Kidney (tissue), 14 donors: ENCODE data around the gene MEF2A. TPM values are rescaled to one million over a fixed set of nuclear protein-coding genes. Genes with fewer than 3 reads are reported as not detected.

Source experiments
- DNase-seq, 5 donors: peaks; one replicate each; pipeline ENCODE4 v3.0.0-alpha.2; 2013 to 2020
- FAIRE-seq: peaks from 2 replicates; lab custom pipeline; 2012; peaks lifted over from hg19 to GRCh38; lab: Jason Lieb, UNC
- H3K27ac ChIP-seq, 2 donors: one replicate each; pipeline ENCODE4 v1.7.0; 2013; ENCODE audit warnings: low read depth in 2 of 2, low read length in 2 of 2, inconsistent platforms in 1 of 2
- H3K27me3 ChIP-seq: one replicate; pipeline ENCODE4 v1.7.1; 2013; ENCODE audit warnings: low read length, inconsistent platforms; ENCODE audit not compliant: control insufficient read depth, insufficient read depth
- H3K36me3 ChIP-seq, 3 donors: one replicate each; pipeline versions ENCODE4 v1.7.0 to v1.7.1; 2013; ENCODE audit warnings: low read length in 3 of 3, control low read depth in 1 of 3, inconsistent platforms in 1 of 3; ENCODE audit not compliant: insufficient read depth in 3 of 3, control insufficient read depth in 2 of 3
- H3K4me1 ChIP-seq, 3 donors: one replicate each; pipeline versions ENCODE4 v1.7.0 to v1.7.1; 2013; ENCODE audit warnings: low read length in 3 of 3, inconsistent platforms in 1 of 3, low read depth in 1 of 3; ENCODE audit not compliant: control insufficient read depth in 2 of 3, insufficient read depth in 2 of 3
- H3K4me3 ChIP-seq, 3 donors: one replicate each; pipeline versions ENCODE4 v1.7.0 to v1.8.1; 2013; ENCODE audit warnings: low read length in 3 of 3, control low read depth in 1 of 3, inconsistent platforms in 1 of 3
- H3K9ac ChIP-seq, 3 donors: one replicate each; pipeline versions ENCODE4 v1.7.0 to v1.7.1; 2013; ENCODE audit warnings: low read length in 3 of 3, control low read depth in 1 of 3, inconsistent platforms in 1 of 3
- H3K9me3 ChIP-seq, 3 donors: one replicate each; pipeline versions ENCODE4 v1.7.0 to v1.7.1; 2013; ENCODE audit warnings: low read length in 3 of 3, control low read depth in 1 of 3, inconsistent platforms in 1 of 3; ENCODE audit not compliant: control insufficient read depth in 2 of 3, insufficient read depth in 1 of 3
- CTCF ChIP-seq: IDR thresholded peaks from 3 replicates; pipeline ENCODE4 v1.5.1; 2012; ENCODE audit warnings: mild to moderate bottlenecking, moderate library complexity, borderline replicate concordance; ENCODE audit not compliant: insufficient read depth; ENCODE audit errors: extremely low read depth
- intact Hi-C: fragments of 100-400 bp; cut with DNase I; formaldehyde crosslinking; loops from one replicate; pipeline ENCODE4 v1.11.1; 2022
- polyA plus RNA-seq: library from polyadenylated mRNA; stranded (reverse); fragments of 350-450 nt; fragmentation: Illumina TruSeq; extraction: RNeasy Lipid Tissue Mini Kit (QIAGEN cat#74804); gene quantifications from one replicate; pipeline ENCODE4 v1.2.3, GENCODE V29; 2014; ENCODE audit warnings: low read depth, low replicate concordance; ENCODE audit not compliant: insufficient read depth
- total RNA-seq: library from RNA; stranded (reverse); fragmentation: NEBNext Ultra II Directional; extraction: Animal tissue kit (Norgen Biotek cat#: 25700); gene quantifications from one replicate; pipeline ENCODE4 v1.2.1, GENCODE V29; 2021
- donor health status: control.
- donor health status: control.
- donor health status: control.
- donor health status: control.
- donor health status: control.
- donor health status: DM: yes; HTN: yes; CAD: no.
- donor health status: Normal renal cell carcinoma (clear cell type).

The MEF2A gene
- total and polyA plus RNA-seq, 2 donors from 2014 or later, result 20.8 to 82.2 TPM

- Histone ChIP-seq H3K27me3 (no peaks in the 10 kb centered on the region), H3K4me3 (no peak overlapping the region), H3K36me3 (peaks cover 0 to 9% (median 0%) of the 10 kb centered on the region in 3 donors), H3K9me3 (no peaks in the 10 kb centered on the region), H3K4me1 (peaks cover 0 to 6% (median 0%) of the 10 kb centered on the region in 3 donors), H3K27ac (no peak overlapping the region), H3K9ac (no peak overlapping the region)
- FAIRE-seq (no peak), DNase-seq (no peak)
- intact Hi-C loops, result no loop called here
- no peak for TF ChIP-seq CTCF
These were observed 69.4 kb downstream of the MEF2A start for GRCh38 chr15:99635145-99635544.

- FAIRE-seq (no peak), DNase-seq (no peak)
- peaks cover 0 to 9% (median 0%) of the 10 kb centered on the region in 3 donors for H3K36me3 ChIP-seq
- H3K9me3 ChIP-seq, result no peaks in the 10 kb centered on the region
- no peak overlapping the region for H3K27ac ChIP-seq
- peaks cover 0 to 6% (median 0%) of the 10 kb centered on the region in 3 donors for H3K4me1 ChIP-seq
- H3K4me3 ChIP-seq, result no peak overlapping the region
- no peaks in the 10 kb centered on the region for H3K27me3 ChIP-seq
- intact Hi-C loops, result no loop called here
- no peak overlapping the region for H3K9ac ChIP-seq
- TF ChIP-seq CTCF, result no peak
These were observed 70.0 kb downstream of the MEF2A start for GRCh38 chr15:99635794-99636193.

- DNase-seq (no peak), FAIRE-seq (no peak)
- Histone ChIP-seq H3K4me3 (no peak overlapping the region), H3K27me3 (no peaks in the 10 kb centered on the region), H3K27ac (no peak overlapping the region), H3K9ac (no peak overlapping the region), H3K36me3 (peaks cover 0 to 2% (median 0%) of the 10 kb centered on the region in 3 donors), H3K9me3 (no peaks in the 10 kb centered on the region), H3K4me1 (no peaks in the 10 kb centered on the region)
- intact Hi-C loops, result no loop called here
- TF ChIP-seq CTCF, result no peak
These were observed 79.2 kb downstream of the MEF2A start for GRCh38 chr15:99644913-99645542.
